GM12872 (cell line): ENCODE measurements around the gene HNRNPC.

Experiments used
- CTCF ChIP-seq: IDR thresholded peaks from 3 replicates; pipeline ENCODE4 v1.5.1; 2011; ENCODE audit warnings: low read depth, mild to moderate bottlenecking, low read length, moderate library complexity; ENCODE audit not compliant: insufficient read depth

The HNRNPC gene

GRCh38 chr14:21269252-21270046, at the start of gene HNRNPC:
HNRNPC (minus strand) TSS chr14:21269442; CDS start chr14:21234193, 35,249 bp downstream.
- TF ChIP-seq CTCF = no peak

GRCh38 chr14:21317398-21317797, 48.2 kb upstream of the HNRNPC start:
- no peak for TF ChIP-seq CTCF

- TF ChIP-seq CTCF = no peak
These were observed 44.3 kb upstream of the HNRNPC start for GRCh38 chr14:21313512-21313911.

- TF ChIP-seq CTCF = no peak
These were observed 42.4 kb upstream of the HNRNPC start for GRCh38 chr14:21311614-21312013.

- TF ChIP-seq CTCF = no peak
These were observed 40.7 kb upstream of the HNRNPC start for GRCh38 chr14:21309956-21310355.

GRCh38 chr14:21309238-21309636, 40.0 kb upstream of the HNRNPC start:
- no peak for TF ChIP-seq CTCF

GRCh38 chr14:21308479-21309237, 39.4 kb upstream of the HNRNPC start:
- TF ChIP-seq CTCF = no peak
